DOHH2 (cell line): ENCODE results near the gene ATIC.

ENCODE experiments used
- EZH2phosphoT487 ChIP-seq: fragments of 200-600 bp; sonication (generic); IDR thresholded peaks from 2 replicates; pipeline ENCODE4 v1.6.1; 2017; ENCODE audit warnings: borderline replicate concordance, mild to moderate bottlenecking, antibody characterized with exemption, low read length, moderate library complexity, mixed read lengths
- TF ChIP-seq, protein P1 (sequence below): fragments of 200-600 bp; sonication (generic); IDR thresholded peaks from one replicate; pipeline ENCODE4 v1.5.1; 2014; ENCODE audit warnings: antibody characterized with exemption, mild to moderate bottlenecking, low read depth, low read length; ENCODE audit not compliant: poor library complexity, severe bottlenecking

DNA sequence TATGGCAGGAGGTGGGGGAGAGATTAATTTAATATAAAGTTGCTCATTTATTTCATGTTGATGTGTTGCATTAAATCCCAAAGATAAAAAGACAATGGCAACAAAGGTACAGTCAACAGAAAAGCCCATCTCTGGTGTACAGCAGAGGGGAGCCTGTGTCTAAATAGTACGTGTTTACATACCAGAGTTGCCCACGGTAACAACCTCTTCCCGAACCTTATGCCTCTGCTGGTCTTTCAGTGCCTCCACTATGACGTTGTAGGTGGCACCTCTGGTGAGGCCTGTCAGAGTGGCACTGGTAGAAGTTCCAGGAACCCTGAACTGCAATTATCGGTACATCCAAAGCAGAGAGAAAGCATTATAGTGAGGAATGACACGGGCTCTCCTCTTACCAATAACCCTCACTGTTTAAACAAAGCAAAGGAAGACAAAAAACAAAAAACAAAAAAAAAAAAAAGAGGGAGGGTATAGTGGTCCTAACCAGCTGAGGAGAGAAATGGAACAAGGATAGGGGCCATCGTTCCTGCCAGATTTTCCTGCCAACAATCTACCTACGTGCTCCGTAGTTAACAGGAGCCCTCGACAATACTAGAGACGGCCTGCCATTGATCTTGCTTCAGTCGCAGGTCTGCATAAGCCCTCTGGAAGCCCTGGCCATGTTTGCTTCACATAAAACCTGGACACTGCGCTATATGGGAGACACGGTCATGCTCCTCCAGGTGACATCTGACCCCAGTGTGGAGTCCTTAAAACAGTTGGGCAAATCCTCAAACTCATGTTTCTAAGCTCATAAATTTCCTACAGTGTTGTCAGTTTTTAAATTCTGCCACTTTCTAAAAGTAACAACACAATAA lies 58.5 kb downstream of the ATIC start:
- no peak for TF ChIP-seq EZH2phosphoT487
- TF ChIP-seq, protein P1, sequence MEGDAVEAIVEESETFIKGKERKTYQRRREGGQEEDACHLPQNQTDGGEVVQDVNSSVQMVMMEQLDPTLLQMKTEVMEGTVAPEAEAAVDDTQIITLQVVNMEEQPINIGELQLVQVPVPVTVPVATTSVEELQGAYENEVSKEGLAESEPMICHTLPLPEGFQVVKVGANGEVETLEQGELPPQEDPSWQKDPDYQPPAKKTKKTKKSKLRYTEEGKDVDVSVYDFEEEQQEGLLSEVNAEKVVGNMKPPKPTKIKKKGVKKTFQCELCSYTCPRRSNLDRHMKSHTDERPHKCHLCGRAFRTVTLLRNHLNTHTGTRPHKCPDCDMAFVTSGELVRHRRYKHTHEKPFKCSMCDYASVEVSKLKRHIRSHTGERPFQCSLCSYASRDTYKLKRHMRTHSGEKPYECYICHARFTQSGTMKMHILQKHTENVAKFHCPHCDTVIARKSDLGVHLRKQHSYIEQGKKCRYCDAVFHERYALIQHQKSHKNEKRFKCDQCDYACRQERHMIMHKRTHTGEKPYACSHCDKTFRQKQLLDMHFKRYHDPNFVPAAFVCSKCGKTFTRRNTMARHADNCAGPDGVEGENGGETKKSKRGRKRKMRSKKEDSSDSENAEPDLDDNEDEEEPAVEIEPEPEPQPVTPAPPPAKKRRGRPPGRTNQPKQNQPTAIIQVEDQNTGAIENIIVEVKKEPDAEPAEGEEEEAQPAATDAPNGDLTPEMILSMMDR = no peak
